Ramos (cell line): ENCODE data around the gene SLC35F3.

Experiments
- in situ Hi-C: fragments of 300-500 bp; cut with MboI; formaldehyde crosslinking; loops from one replicate; pipeline ENCODE4 v1.14.3; 2022; ENCODE audit warnings: low sequenced_read_pairs; ENCODE audit not compliant: unreplicated experiment

SLC35F3 gene

GRCh38 chr1:234372011-234372757 is 467.7 kb downstream of the SLC35F3 start:
- in situ Hi-C loops, result no loop called here

- in situ Hi-C loops, result no loop called here
These were observed 468.8 kb downstream of the SLC35F3 start, which contains the start of gene COA6 for GRCh38 chr1:234373064-234373958. Gene COA6, plus strand, starts transcription at chr1:234373456. Its CDS starts 11 bp downstream, at chr1:234373467.

GRCh38 chr1:234373959-234374254 is 469.4 kb downstream of the SLC35F3 start:
- in situ Hi-C loops, result no loop called here
